Measurements from ENCODE around the gene FHIT. TPM values are rescaled to one million over a fixed set of nuclear protein-coding genes. Genes with fewer than 3 reads are reported as not detected.

Gene FHIT
- total RNA-seq, 4 donors from 2014 or later = 0.72 to 5.2 (median 2.1) TPM

- ATAC-seq (no peak), DNase-seq (no peak)
- H3K27me3 ChIP-seq = no peaks in the 10 kb centered on the region
- no peaks in the 10 kb centered on the region for H3K9me3 ChIP-seq
- H3K36me3 ChIP-seq = no peaks in the 10 kb centered on the region
- in situ Hi-C loops (cut with MboI; ENCODE audit: low sequenced_read_pairs in 4 of 4) (no loop called here), intact Hi-C loops (cut with DNase I; ENCODE audit: low total_unique reads) (no loop called here)
- no peaks in the 10 kb centered on the region for H3K4me1 ChIP-seq
- TF ChIP-seq CTCF (IDR thresholded peaks at IDR 0.05 in 4 of 5, conservative IDR thresholded peaks at IDR 0.05 in 1 of 5) (no peak), POLR2A (IDR thresholded peaks at IDR 0.05) (no peak)
- H3K27ac ChIP-seq = no peak overlapping the region
- H3K4me3 ChIP-seq = no peak overlapping the region
Measured at GRCh38 chr3:60703008-60703407, 548.2 kb downstream of the FHIT start.

- no peak for DNase-seq
- Histone ChIP-seq H3K27me3 (no peaks in the 10 kb centered on the region), H3K4me1 (no peaks in the 10 kb centered on the region), H3K27ac (no peak overlapping the region), H3K9me3 (no peaks in the 10 kb centered on the region), H3K36me3 (no peaks in the 10 kb centered on the region), H3K4me3 (no peak overlapping the region)
- ATAC-seq = no peak
- no peak for TF ChIP-seq POLR2A (IDR thresholded peaks at IDR 0.05)
- TF ChIP-seq CTCF (IDR thresholded peaks at IDR 0.05 in 4 of 5, conservative IDR thresholded peaks at IDR 0.05 in 1 of 5) = no peak
- in situ Hi-C loops (cut with MboI; ENCODE audit: low sequenced_read_pairs in 4 of 4) (no loop called here), intact Hi-C loops (cut with DNase I; ENCODE audit: low total_unique reads) (no loop called here)
Measured at GRCh38 chr3:60698117-60698516, 553.1 kb downstream of the FHIT start.

GRCh38 chr3:60697132-60697531 is 554.1 kb downstream of the FHIT start:
- no peak for ATAC-seq
- no peak for DNase-seq
- H3K27me3 ChIP-seq = no peaks in the 10 kb centered on the region
- H3K27ac ChIP-seq = no peak overlapping the region
- no peaks in the 10 kb centered on the region for H3K36me3 ChIP-seq
- in situ Hi-C loops (cut with MboI; ENCODE audit: low sequenced_read_pairs in 4 of 4) (no loop called here), intact Hi-C loops (cut with DNase I; ENCODE audit: low total_unique reads) (no loop called here)
- no peaks in the 10 kb centered on the region for H3K4me1 ChIP-seq
- TF ChIP-seq CTCF (IDR thresholded peaks at IDR 0.05 in 4 of 5, conservative IDR thresholded peaks at IDR 0.05 in 1 of 5) = no peak
- no peak for TF ChIP-seq POLR2A (IDR thresholded peaks at IDR 0.05)
- no peak overlapping the region for H3K4me3 ChIP-seq
- H3K9me3 ChIP-seq = no peaks in the 10 kb centered on the region

GRCh38 chr3:60696428-60697125 is 554.7 kb downstream of the FHIT start:
- Histone ChIP-seq H3K4me1 (no peaks in the 10 kb centered on the region), H3K4me3 (no peak overlapping the region), H3K36me3 (no peaks in the 10 kb centered on the region), H3K27ac (no peak overlapping the region), H3K9me3 (no peaks in the 10 kb centered on the region), H3K27me3 (no peaks in the 10 kb centered on the region)
- in situ Hi-C loops (cut with MboI; ENCODE audit: low sequenced_read_pairs in 4 of 4) = no loop called here
- intact Hi-C loops (cut with DNase I; ENCODE audit: low total_unique reads) = no loop called here
- no peak for ATAC-seq
- TF ChIP-seq CTCF (IDR thresholded peaks at IDR 0.05 in 4 of 5, conservative IDR thresholded peaks at IDR 0.05 in 1 of 5) (no peak), POLR2A (IDR thresholded peaks at IDR 0.05) (no peak)
- DNase-seq = no peak

GRCh38 chr3:60675424-60675823 is 575.8 kb downstream of the FHIT start:
- intact Hi-C loops (cut with DNase I; ENCODE audit: low total_unique reads) (no loop called here), in situ Hi-C loops (cut with MboI; ENCODE audit: low sequenced_read_pairs in 4 of 4) (no loop called here)
- Histone ChIP-seq H3K27me3 (no peaks in the 10 kb centered on the region), H3K9me3 (no peaks in the 10 kb centered on the region), H3K27ac (no peak overlapping the region), H3K4me1 (no peaks in the 10 kb centered on the region), H3K36me3 (no peaks in the 10 kb centered on the region), H3K4me3 (no peak overlapping the region)
- DNase-seq (no peak), ATAC-seq (no peak)
- TF ChIP-seq CTCF (IDR thresholded peaks at IDR 0.05 in 4 of 5, conservative IDR thresholded peaks at IDR 0.05 in 1 of 5) (no peak), POLR2A (IDR thresholded peaks at IDR 0.05) (no peak)
